Inflammatory macrophage (primary cell): Measurements from ENCODE around the gene HAL.

Experiments used
- DNase-seq, 2 donors: peaks; one replicate each; pipeline ENCODE4 v3.0.0-alpha.2; 2020 to 2022

The HAL gene

DNA sequence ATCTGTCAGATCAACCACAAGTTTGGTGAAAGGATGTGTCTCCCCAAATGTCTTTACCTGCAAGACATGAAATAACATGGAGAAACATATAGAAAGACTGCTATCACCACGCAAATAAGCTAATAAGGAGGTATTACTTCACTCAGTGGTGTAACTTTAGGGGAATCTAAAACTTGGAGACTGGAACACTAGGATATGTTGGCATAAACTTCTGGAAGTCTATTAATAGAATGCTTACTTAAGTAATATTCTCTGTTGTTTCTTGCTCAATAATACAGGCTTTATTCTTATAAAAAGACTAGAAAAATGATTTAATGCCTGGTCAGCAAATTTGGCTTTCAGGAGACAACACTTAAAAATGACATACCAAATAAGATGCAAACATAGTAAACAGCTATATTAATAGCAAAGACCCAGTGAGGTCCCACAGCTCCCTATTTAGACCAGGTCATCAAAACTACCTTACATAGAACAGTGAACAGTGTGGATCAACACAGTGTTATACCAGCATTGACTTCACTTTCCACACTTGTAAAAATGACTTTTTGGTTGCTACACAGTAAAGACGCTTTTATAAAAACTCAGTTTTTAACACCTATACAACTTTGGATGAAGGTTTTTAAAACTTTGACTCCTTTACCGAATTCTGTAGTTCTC lies 18.9 kb upstream of the HAL start:
- DNase-seq, result no peak

GRCh38 chr12:96007729-96008128 lies 11.6 kb upstream of the HAL start:
- DNase-seq, result no peak

GRCh38 chr12:96006727-96007126 lies 10.6 kb upstream of the HAL start:
- no peak for DNase-seq

GRCh38 chr12:96000858-96001257 lies 4.7 kb upstream of the HAL start:
- no peak for DNase-seq

DNA sequence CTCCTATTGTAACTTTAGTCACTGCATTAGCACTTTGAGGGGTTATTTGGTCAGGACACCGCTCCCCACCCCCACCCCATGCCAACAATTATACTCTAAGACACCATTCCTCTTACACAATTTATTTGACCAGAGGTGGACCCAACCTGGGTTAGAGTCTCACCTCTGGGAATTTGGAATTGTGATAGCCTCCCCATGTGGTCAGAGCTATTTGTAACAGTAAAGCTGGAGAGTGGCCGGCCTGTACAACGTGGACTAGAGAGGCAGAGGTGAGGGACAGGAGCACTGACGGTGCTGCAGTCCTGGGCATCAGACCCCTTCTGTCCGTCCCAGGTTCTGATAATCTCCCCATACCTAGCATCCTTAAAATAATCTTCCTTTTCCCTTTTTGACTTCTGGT lies 3.3 kb upstream of the HAL start:
- DNase-seq, result no peak

DNA sequence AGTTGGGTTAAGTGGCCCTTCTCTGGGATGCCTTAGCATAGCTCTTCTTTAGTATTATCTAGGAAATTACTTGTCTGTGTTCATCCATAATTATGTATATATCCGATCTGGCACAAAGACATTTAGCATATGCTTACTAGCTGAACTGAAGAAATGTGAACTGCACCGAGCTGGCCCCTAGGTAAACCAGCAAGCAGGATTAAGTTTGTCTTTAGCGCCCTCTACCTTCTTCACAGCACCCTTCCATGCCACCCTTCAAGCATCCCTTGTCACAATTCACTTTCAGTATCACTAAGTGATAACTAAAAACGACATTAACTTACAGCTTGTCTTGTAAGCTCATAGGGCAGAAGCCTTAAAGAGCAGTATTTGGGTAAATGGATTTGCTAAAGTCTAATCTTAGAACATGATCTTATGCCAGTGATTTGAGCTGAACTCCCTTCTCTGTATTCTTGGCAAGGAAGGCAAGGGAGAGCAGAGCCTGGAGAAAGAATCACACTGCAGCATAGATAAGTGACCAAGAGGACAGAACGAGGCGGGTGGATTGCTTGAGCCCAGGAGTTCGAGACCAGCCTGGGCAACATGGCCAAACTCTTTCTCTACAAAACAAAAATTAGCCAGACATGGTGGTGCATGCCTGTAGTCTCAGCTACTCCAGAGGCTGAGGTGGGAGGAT lies 2.6 kb upstream of the HAL start:
- peak; percentile 57 to 61 for DNase-seq

DNA sequence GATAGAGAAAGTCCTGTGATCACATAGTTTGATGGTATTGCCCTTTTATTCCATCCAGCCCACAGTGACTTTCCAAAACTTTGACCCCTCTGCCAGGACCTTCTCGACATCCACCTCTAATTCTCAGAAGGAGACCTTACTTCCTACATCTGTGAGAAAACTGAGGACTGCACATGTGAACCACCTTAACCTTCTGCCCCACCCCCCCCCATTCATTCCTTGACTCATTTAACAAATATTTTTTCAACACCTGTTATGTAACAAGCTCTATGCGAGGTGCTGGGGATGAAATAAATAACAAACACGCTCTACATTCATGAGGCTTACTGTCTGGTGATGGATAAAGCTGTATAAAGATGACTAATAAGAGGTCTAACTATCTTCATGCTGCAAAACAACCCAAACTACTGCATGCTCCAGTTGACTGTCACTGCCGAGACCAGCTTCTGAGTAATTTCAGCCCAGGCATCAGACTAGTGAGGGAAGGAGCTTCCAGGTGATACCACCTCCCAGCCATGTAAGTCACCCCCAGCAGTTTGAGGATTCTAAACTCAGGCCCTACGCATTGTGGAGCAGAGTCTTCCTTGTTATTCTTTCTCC lies 1.9 kb upstream of the HAL start:
- DNase-seq, result no peak

DNA sequence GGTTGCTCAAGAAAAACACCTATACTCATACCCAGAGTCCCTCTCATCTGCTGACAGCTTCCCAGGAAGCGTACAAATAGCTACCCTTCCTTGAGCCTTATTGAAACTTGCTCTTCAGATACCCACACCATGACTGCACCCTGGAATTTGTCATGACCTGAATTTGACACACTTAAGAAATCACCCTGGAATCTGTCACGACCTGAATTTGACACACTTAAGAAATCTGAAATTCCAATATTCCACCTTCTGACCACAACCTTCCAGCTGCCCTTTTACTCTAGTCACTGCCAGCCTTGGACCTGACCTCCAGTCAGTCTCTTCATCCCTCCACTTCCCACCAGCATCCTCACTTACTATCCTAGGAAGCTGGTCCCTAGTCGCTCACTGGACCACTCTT lies 1.1 kb upstream of the HAL start:
- no peak for DNase-seq

- no peak for DNase-seq
Measured at GRCh38 chr12:95995238-95996031, 709 bp downstream of the HAL start.

DNA sequence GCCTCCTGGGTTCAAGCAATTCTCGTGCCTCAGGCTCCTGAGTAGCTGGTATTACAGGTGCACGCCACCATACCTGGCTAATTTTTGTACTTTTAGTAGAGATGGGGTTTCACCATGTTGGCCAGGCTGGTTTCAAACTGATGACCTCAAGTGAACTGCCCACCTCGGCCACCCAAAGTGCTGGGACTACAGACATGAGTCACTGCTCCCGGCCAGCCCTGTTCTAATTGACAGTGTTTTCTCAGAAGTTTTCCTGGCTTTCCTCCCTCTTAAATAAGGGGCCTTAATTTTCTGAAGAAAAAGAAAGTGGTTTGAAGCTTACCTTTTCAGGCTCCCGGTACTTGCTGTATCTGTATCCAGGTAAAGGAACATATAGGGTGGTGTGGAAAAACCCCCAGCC lies 1.7 kb downstream of the HAL start:
- no peak for DNase-seq

GRCh38 chr12:95993907-95994306 lies 2.2 kb downstream of the HAL start:
- DNase-seq, result no peak

DNA sequence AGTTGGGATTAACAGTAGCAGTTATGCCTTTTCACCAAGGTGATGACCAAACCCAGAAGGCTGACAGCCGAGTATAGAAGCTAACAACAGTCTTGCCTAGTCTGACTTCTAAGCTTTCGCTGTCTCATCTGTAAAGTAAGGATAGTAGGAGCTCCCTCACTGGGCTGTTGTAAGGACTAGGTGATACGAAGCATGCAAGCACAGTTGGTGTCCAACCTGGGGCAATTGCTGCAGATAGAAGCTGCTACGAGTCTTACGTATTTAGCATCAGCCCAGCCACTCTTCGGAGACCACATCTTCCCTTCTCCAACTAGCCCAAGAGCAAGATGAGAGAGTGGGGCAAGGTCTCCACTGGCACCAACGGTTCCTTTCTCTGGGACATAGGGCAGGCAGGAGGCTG lies 6.0 kb downstream of the HAL start:
- no peak for DNase-seq

- DNase-seq, result no peak
Measured at GRCh38 chr12:95989504-95990123, 6.5 kb downstream of the HAL start.

GRCh38 chr12:95988506-95989275 lies 7.5 kb downstream of the HAL start:
- no peak for DNase-seq

- no peak for DNase-seq
Measured at GRCh38 chr12:95986635-95987570, 9.2 kb downstream of the HAL start.

DNA sequence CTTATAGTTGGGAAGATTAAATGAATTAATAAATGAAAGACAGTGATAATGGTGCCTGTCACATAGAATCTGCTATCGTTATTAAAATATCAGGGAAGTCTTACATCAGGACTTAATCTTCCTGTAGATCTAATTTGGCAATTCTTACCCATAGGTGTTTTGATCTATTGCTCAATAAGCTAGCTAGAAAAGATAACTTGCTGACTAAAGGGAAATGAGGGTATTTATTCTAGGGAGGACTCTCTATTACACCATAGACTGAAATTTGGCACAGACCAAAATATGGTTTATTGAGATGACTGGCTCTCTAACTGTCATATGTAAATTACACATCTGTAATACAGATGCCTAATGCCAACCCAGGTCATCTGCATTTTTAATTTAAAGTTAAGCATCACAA lies 11.5 kb downstream of the HAL start:
- no peak for DNase-seq

DNA sequence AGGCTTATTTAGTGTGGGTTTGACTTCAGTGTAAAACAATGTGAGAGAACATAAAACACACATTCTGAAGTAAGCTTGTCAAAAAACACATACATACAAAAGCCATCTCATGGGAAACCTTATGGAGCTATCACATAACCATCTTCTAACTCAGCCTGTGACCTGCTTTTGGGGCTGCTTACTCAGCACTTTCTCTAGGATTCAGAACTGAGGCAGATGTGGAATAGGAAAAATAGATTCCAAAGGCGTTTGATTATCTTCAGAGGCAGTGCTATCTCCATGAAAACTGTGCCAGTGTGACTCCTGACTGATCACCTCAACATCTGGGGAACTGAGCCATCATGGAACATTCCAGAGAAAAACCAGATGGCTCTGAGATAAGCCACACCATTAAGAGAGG lies 13.5 kb downstream of the HAL start:
- DNase-seq, result no peak

DNA sequence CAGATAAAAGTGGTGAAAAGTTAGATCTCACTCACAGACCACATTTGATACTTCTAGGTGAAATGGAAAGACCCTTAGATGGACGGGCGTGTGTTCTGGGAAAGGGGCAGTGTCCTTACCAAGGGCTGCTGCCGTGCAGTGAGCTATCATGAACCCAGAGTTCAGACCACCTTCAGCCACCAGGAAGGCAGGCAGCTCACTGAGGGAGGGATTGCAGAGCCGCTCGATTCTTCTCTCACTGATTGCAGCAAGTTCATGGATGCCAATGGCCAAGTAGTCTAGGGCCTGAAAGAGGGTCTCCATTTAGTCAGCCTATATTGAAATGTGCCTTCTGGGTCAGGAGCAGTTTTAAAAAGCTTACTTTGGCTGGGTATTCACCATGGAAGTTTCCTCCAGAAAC lies 15.7 kb downstream of the HAL start:
- no peak for DNase-seq

DNA sequence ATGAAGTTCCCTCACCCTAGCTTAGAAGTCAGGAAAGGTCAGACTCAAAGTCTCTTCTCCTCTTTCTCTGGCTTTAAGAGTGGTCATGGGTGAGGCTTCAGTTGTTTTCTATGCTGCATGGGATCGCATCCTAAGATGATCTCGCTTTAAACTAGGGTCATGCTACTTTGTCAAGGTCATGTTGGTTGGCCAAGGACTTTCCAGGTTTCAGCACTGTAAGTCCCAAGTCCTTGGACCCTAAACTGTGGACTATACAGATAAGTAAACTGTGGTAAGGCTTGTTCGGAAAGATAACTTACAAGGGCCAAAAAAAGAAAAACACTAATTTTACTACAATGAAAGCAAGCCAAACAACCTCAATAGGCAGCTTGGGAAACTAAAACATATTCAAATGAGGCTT lies 17.4 kb downstream of the HAL start:
- DNase-seq, result no peak

GRCh38 chr12:95978351-95978750 lies 17.8 kb downstream of the HAL start:
- no peak for DNase-seq

DNA sequence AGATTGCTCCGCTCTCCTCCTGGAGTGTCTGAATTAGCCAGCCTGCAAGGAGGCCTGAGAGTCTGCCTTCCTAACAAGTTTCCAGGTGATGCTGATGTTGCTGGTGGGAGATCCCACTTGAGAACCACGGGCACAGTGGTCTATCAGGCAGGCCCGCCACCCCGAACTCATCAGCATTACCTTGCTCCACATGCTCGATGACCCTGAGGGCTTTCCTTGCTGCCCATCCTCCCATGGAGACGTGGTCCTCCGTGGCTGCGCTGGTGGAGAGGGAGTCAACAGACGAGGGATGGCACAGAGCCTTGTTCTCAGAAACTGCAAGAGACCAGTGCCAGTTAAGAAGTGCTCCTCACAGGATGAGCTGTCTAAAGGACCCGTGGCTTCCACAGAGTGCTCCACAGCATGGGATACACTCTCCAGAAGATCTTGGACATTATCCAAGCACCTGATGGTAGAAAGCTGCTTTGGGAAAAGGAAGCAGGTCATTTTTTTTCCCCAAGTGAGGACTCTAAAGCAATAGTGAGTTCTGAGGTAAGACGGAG lies 18.3 kb downstream of the HAL start:
- no peak for DNase-seq
